IMR-90 (cell line): ENCODE data around the gene ABCA3.

Experiments used
- CEBPB ChIP-seq: IDR thresholded peaks from 2 replicates; pipeline ENCODE4 v1.6.1; 2012; ENCODE audit warnings: low read depth, low read length, improper control_type of control experiment
- FOS ChIP-seq: fragments of 150-350 bp; IDR thresholded peaks from 2 replicates; pipeline ENCODE4 v1.6.1; 2016; ENCODE audit warnings: low read depth, low read length
- MAFK ChIP-seq: IDR thresholded peaks from 2 replicates; pipeline ENCODE4 v1.6.1; 2012; ENCODE audit warnings: low read depth, low read length, improper control_type of control experiment
- MXI1 ChIP-seq: IDR thresholded peaks from 2 replicates; pipeline ENCODE4 v1.6.1; 2012; ENCODE audit warnings: low read depth, mild to moderate bottlenecking, low read length, moderate library complexity, borderline replicate concordance
- POLR2A ChIP-seq: IDR thresholded peaks from 2 replicates; pipeline ENCODE4 v1.6.1; 2012; ENCODE audit warnings: mild to moderate bottlenecking, low read depth, low read length
- RAD21 ChIP-seq: IDR thresholded peaks from 2 replicates; pipeline ENCODE4 v1.6.1; 2012; ENCODE audit warnings: low read length, improper control_type of control experiment
- SMC3 ChIP-seq: fragments of 150-350 bp; IDR thresholded peaks from 2 replicates; pipeline ENCODE4 v1.6.1; 2016; ENCODE audit warnings: low read depth, mild to moderate bottlenecking, antibody characterized with exemption, low read length, moderate library complexity
- TF ChIP-seq, protein P1 (sequence below): conservative IDR thresholded peaks from 2 replicates; pipeline ENCODE4 v1.5.1; 2012; ENCODE audit warnings: mild to moderate bottlenecking, low read depth, low read length, improper control_type of control experiment
- TF ChIP-seq, protein P2 (sequence below): fragments of 150-350 bp; IDR thresholded peaks from 2 replicates; pipeline ENCODE4 v1.6.1; 2016; ENCODE audit warnings: low read depth, mild to moderate bottlenecking, low read length, moderate library complexity, borderline replicate concordance

GRCh38 chr16:2277466-2278271, 62.9 kb downstream of the ABCA3 start:
- TF ChIP-seq, protein P1, sequence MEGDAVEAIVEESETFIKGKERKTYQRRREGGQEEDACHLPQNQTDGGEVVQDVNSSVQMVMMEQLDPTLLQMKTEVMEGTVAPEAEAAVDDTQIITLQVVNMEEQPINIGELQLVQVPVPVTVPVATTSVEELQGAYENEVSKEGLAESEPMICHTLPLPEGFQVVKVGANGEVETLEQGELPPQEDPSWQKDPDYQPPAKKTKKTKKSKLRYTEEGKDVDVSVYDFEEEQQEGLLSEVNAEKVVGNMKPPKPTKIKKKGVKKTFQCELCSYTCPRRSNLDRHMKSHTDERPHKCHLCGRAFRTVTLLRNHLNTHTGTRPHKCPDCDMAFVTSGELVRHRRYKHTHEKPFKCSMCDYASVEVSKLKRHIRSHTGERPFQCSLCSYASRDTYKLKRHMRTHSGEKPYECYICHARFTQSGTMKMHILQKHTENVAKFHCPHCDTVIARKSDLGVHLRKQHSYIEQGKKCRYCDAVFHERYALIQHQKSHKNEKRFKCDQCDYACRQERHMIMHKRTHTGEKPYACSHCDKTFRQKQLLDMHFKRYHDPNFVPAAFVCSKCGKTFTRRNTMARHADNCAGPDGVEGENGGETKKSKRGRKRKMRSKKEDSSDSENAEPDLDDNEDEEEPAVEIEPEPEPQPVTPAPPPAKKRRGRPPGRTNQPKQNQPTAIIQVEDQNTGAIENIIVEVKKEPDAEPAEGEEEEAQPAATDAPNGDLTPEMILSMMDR: no peak
- TF ChIP-seq MXI1 (no peak), POLR2A (no peak), MAFK (no peak), RAD21 (no peak), FOS (no peak), SMC3 (no peak), CEBPB (no peak)
- TF ChIP-seq, protein P2, sequence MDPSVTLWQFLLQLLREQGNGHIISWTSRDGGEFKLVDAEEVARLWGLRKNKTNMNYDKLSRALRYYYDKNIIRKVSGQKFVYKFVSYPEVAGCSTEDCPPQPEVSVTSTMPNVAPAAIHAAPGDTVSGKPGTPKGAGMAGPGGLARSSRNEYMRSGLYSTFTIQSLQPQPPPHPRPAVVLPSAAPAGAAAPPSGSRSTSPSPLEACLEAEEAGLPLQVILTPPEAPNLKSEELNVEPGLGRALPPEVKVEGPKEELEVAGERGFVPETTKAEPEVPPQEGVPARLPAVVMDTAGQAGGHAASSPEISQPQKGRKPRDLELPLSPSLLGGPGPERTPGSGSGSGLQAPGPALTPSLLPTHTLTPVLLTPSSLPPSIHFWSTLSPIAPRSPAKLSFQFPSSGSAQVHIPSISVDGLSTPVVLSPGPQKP: no peak
